PC-9 (cell line): Measurements from ENCODE around the gene ALKBH4.

Source experiments
- EZH2 ChIP-seq: fragments of 200-600 bp; sonication (generic); IDR thresholded peaks from 2 replicates; pipeline ENCODE4 v1.8.0; 2017; ENCODE audit warnings: antibody characterized with exemption, low read depth
- TF ChIP-seq, protein P1 (sequence below): fragments of 200-600 bp; sonication (generic); conservative IDR thresholded peaks from 2 replicates; pipeline ENCODE4 v1.6.1; 2017; ENCODE audit warnings: mixed run types, antibody characterized with exemption, mild to moderate bottlenecking, moderate library complexity

DNA sequence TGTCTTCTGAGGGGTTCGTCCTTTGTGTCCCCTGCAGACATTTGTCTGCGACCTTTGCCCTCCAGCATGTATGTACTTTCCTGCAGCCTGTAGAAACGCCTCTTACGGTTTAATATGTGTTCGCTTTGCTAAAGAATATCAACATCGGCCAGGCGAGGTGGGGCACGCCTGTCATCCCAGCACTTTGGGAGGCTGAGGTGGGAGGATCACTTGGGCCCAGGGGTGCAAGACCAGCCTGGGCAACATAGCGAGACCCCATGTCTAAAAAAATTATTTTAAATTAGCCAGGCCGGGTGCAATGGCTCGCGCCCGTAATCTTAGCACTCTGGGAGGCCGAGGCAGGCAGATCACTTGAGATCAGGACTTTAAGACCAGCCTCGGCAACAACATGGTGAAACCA is 15.5 kb downstream of the ALKBH4 start:
- TF ChIP-seq, protein P1, sequence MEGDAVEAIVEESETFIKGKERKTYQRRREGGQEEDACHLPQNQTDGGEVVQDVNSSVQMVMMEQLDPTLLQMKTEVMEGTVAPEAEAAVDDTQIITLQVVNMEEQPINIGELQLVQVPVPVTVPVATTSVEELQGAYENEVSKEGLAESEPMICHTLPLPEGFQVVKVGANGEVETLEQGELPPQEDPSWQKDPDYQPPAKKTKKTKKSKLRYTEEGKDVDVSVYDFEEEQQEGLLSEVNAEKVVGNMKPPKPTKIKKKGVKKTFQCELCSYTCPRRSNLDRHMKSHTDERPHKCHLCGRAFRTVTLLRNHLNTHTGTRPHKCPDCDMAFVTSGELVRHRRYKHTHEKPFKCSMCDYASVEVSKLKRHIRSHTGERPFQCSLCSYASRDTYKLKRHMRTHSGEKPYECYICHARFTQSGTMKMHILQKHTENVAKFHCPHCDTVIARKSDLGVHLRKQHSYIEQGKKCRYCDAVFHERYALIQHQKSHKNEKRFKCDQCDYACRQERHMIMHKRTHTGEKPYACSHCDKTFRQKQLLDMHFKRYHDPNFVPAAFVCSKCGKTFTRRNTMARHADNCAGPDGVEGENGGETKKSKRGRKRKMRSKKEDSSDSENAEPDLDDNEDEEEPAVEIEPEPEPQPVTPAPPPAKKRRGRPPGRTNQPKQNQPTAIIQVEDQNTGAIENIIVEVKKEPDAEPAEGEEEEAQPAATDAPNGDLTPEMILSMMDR, result no peak
- TF ChIP-seq EZH2, result no peak
